Muscle layer of duodenum (tissue), 2 donors: ENCODE data around the gene MAPT.

ENCODE experiments used
- H3K27ac ChIP-seq: one replicate; pipeline ENCODE4 v1.7.0; 2013; ENCODE audit warnings: mild to moderate bottlenecking, low read length
- H3K27me3 ChIP-seq: one replicate; pipeline ENCODE4 v1.7.0; 2013; ENCODE audit warnings: low read depth, mild to moderate bottlenecking, control low read depth, low read length
- H3K36me3 ChIP-seq, 2 donors: one replicate each; pipeline ENCODE4 v1.7.0; 2013; ENCODE audit warnings: low read length in 2 of 2, control low read depth in 1 of 2, mild to moderate bottlenecking in 1 of 2; ENCODE audit not compliant: insufficient read depth in 2 of 2, control insufficient read depth in 1 of 2
- H3K4me1 ChIP-seq, 2 donors: one replicate each; pipeline ENCODE4 v1.7.0; 2013; ENCODE audit warnings: low read length in 2 of 2, mild to moderate bottlenecking in 2 of 2, control low read depth in 1 of 2, moderate library complexity in 1 of 2; ENCODE audit not compliant: insufficient read depth in 2 of 2, control insufficient read depth in 1 of 2
- H3K4me3 ChIP-seq, 2 donors: one replicate each; pipeline ENCODE4 v1.7.0; 2013; ENCODE audit warnings: low read length in 2 of 2, low read depth in 1 of 2, mild to moderate bottlenecking in 1 of 2
- H3K9me3 ChIP-seq, 2 donors: one replicate each; pipeline ENCODE4 v1.7.0; 2013; ENCODE audit warnings: low read length in 2 of 2, control low read depth in 1 of 2, mild to moderate bottlenecking in 1 of 2; ENCODE audit not compliant: control insufficient read depth in 1 of 2
- donor health status: healthy.

Gene MAPT

GRCh38 chr17:45883063-45883462, 11.3 kb upstream of the MAPT start:
- H3K27me3 ChIP-seq: no peaks in the 10 kb centered on the region

DNA sequence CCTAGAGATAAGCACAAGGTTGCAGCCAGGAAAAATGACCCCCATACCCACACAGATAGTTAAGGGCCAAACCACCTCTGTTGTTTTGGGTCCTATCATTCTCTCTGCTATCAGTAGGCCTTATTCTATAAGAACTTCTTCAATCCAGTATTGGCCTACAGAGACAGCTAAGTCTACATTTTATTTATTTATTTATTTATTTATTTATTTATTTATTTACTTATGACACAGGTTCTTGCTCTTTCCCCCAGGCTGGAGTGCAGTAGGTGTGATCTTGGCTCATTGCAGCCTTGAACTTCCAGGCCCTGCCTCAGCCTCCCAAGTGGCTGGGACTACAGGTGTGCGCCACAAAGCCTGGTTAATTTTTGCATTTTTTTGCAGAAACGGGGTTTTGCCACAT, 7.5 kb upstream of the MAPT start:
- Histone ChIP-seq H3K4me1 (no peaks in the 10 kb centered on the region), H3K36me3 (no peaks in the 10 kb centered on the region), H3K9me3 (peaks cover 0 to 5% of the 10 kb centered on the region in 2 donors), H3K27ac (no peak overlapping the region), H3K27me3 (no peaks in the 10 kb centered on the region), H3K4me3 (no peak overlapping the region)

More at GRCh38 chr17:45883063-45883462, 11.3 kb upstream of the MAPT start:
- Histone ChIP-seq H3K36me3 (no peaks in the 10 kb centered on the region), H3K4me3 (no peak overlapping the region), H3K9me3 (peaks cover 0 to 5% of the 10 kb centered on the region in 2 donors), H3K27ac (no peak overlapping the region), H3K4me1 (no peaks in the 10 kb centered on the region)

DNA sequence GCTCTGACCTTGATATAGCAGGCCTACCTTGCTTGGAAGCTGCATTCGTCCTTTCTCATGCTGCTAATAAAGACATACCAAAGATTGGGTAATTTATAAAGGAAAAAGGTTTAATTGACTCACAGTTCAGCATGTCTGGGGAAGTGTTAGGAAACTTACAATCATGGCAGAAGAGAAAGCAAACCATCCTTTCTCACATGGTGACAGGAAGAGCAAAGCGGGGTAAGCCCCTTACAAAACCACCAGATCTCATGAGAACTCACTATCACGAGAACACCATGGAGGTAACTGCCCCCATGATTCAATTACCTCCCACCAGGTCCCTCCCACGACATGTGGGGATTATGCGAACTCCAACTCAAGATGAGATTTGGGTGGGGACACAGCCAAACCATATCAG, 6.0 kb upstream of the MAPT start:
- H3K27me3 ChIP-seq: no peaks in the 10 kb centered on the region
- no peak overlapping the region for H3K4me3 ChIP-seq
- peaks cover 0 to 5% of the 10 kb centered on the region in 2 donors for H3K9me3 ChIP-seq
- H3K27ac ChIP-seq: no peak overlapping the region
- no peaks in the 10 kb centered on the region for H3K4me1 ChIP-seq
- H3K36me3 ChIP-seq: no peaks in the 10 kb centered on the region

- no peak overlapping the region for H3K27ac ChIP-seq
- no peak overlapping the region for H3K4me3 ChIP-seq
- no peaks in the 10 kb centered on the region for H3K36me3 ChIP-seq
- no peaks in the 10 kb centered on the region for H3K27me3 ChIP-seq
- peaks cover 0 to 3% of the 10 kb centered on the region in 2 donors for H3K9me3 ChIP-seq
- no peaks in the 10 kb centered on the region for H3K4me1 ChIP-seq
Observed at GRCh38 chr17:45889579-45889978, 4.8 kb upstream of the MAPT start.

DNA sequence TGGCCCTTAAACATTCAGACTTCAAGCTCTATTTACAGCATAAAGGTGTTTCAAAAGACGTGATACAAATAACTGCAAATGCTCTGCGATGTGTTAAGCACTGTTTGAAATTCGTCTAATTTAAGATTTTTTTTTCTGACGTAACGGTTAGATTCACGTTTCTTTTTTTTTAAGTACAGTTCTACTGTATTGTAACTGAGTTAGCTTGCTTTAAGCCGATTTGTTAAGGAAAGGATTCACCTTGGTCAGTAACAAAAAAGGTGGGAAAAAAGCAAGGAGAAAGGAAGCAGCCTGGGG, 681 bp upstream of the MAPT start:
- no peaks in the 10 kb centered on the region for H3K9me3 ChIP-seq
- no peaks in the 10 kb centered on the region for H3K36me3 ChIP-seq
- no peak overlapping the region for H3K27ac ChIP-seq
- H3K4me3 ChIP-seq: peak overlapping the region; percentile 48 to 98
- peaks cover 0 to 28% of the 10 kb centered on the region in 2 donors for H3K4me1 ChIP-seq
- peaks cover 20% of the 10 kb centered on the region for H3K27me3 ChIP-seq

DNA sequence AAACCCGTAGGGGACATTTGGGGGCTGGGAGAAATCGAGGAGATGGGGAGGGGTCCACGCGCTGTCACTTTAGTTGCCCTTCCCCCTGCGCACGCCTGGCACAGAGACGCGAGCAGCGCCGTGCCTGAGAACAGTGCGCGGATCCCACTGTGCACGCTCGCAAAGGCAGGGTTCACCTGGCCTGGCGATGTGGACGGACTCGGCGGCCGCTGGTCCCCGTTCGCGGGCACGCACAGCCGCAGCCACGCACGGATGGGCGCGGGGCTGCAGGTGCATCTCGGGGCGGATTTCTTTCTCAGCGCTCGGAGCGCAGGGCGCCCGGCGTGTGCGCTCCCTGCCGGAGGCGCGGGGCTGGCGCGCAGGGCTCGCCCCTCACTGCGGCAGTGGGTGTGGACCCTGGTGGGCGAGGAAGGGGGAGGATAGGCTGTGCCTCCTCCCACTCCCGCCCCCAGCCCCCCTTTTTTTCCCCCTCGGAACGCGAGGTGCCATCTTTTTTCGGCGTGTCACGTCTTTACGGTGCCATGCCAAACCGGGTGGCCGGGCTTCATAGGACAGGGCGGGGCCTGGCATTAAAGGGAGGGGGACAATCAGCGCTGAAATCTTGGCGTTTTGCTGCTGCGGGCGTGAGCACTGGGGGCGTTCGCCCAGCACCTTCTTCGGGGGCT, 1.1 kb downstream of the MAPT start:
- peak overlapping the region; percentile 55 to 98 for H3K4me3 ChIP-seq
- H3K9me3 ChIP-seq: no peaks in the 10 kb centered on the region
- H3K36me3 ChIP-seq: no peaks in the 10 kb centered on the region
- no peak overlapping the region for H3K27ac ChIP-seq
- peaks cover 20% of the 10 kb centered on the region for H3K27me3 ChIP-seq
- H3K4me1 ChIP-seq: peaks cover 0 to 28% of the 10 kb centered on the region in 2 donors

- Histone ChIP-seq H3K4me3 (peak overlapping the region in 1 of 2 donors; percentile 98), H3K4me1 (peaks cover 0 to 28% of the 10 kb centered on the region in 2 donors), H3K27me3 (peaks cover 20% of the 10 kb centered on the region), H3K9me3 (no peaks in the 10 kb centered on the region), H3K27ac (no peak overlapping the region), H3K36me3 (no peaks in the 10 kb centered on the region)
Observed at GRCh38 chr17:45895969-45896785, 1.8 kb downstream of the MAPT start.

DNA sequence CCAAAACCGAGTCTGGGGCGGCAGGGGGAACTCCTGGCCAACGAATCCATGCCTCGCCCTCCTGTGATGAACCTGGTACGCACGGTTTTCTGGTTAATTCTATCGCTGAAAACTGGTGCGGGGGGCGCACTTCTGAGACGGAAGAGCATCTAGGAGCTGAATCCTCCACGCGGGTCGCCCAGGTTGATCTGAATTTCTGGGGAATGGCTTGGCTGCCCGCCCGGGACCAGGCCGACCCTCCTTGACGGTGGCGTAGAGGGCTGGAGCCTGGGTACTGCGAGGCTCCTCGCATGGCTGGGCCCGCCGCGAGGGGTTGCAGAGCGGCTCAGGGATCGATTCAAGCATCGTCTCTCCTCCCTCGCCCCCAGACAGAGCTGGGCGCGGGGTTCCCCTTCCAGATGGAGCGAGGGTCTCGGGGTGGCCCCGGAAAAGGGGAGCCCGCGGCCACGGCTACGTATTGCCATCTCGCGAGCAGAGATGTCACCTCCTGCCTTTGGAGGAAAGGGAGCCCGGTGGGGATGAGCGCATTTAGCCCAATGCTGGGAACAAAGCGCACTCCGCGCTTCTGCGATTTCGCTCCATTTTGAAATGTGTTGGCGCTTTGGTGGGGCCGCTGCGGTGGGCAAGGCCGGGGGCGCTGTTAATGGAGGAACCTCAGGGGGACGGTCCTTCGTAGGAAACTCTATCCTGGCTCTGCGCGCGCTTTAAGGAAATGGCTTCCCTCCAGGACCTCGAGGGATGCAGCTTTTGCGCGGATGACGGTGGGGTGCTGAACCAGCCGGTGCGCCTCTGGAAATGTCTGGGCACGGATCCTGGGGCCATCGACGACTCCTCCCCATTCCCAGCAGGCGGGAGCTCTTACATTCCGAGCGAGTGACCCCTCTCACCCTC, 2.7 kb downstream of the MAPT start:
- Histone ChIP-seq H3K27ac (no peak overlapping the region), H3K36me3 (no peaks in the 10 kb centered on the region), H3K9me3 (no peaks in the 10 kb centered on the region), H3K27me3 (peaks cover 20% of the 10 kb centered on the region), H3K4me1 (peaks cover 0 to 28% of the 10 kb centered on the region in 2 donors), H3K4me3 (peak overlapping the region in 1 of 2 donors; percentile 36)

- no peak overlapping the region for H3K4me3 ChIP-seq
- H3K4me1 ChIP-seq: peaks cover 0 to 26% of the 10 kb centered on the region in 2 donors
- H3K36me3 ChIP-seq: no peaks in the 10 kb centered on the region
- H3K9me3 ChIP-seq: no peaks in the 10 kb centered on the region
- peaks cover 24% of the 10 kb centered on the region for H3K27me3 ChIP-seq
- no peak overlapping the region for H3K27ac ChIP-seq
Observed at GRCh38 chr17:45900136-45900535, 5.8 kb downstream of the MAPT start.

DNA sequence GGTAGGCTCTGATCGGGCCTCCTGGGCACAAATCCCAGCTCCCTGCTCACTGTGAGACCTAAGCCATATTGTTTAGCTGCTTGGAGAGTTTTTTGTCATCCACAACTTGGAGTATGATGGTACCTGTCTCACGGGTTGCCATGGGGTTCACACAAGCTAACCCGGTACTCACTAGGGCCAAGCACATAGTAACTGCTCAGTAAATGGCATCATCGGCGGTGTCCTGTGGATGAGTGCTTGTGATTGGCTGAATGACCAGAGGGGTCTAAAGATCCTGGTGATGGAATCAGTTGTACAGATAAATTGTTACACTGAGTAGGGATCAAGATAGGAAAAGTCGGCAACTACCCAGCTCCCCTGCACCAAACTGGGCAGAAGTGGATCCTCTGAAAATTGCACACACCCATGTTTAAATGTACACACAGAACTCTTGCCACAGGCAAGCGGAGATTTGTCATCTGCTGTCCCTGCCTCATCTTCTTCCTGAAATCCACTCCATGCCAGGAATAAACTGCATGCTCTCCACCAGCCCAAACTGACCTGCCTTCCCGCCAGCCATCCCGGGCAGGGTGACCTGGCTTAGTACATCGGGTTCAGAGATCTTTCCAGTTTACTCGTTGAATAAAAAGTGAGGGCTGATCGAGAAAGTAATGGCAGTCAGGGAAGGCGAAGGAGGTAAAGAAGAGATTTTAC, 6.5 kb downstream of the MAPT start:
- Histone ChIP-seq H3K4me1 (peaks cover 0 to 19% of the 10 kb centered on the region in 2 donors), H3K27ac (no peak overlapping the region), H3K9me3 (no peaks in the 10 kb centered on the region), H3K4me3 (no peak overlapping the region), H3K27me3 (peaks cover 20% of the 10 kb centered on the region), H3K36me3 (no peaks in the 10 kb centered on the region)
